ENCODE data around the gene L3MBTL1.

DNA sequence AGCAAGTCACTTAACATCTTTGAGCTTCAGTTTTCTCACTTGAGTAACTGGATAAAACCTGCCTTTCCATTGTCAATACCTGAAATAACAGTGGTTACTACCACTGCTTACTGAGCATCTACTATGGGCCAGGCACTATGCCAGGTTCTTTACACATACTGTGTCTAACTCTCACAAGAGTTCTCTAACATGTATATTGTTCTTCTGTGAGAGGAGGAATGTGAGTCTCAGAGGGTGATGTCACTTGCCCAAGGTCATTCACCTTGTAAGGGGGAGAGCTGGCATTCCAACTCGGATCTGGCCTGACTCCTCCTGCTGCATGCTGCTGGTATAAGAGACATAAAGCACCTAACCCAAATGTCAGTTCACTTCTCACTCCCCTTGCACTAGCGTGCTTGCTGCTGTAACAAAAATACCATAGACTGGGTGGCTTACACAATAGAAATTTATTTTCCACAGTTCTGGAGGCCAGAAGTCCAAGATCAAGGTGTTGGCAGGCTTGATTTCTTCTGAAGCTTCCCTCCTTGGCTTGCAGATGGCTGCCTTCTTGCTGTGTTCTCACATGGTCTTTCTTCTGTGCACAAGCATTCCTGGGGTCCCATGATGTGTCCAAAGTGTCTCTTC lies 29.4 kb downstream of the L3MBTL1 start:
- TF ChIP-seq, protein P1, sequence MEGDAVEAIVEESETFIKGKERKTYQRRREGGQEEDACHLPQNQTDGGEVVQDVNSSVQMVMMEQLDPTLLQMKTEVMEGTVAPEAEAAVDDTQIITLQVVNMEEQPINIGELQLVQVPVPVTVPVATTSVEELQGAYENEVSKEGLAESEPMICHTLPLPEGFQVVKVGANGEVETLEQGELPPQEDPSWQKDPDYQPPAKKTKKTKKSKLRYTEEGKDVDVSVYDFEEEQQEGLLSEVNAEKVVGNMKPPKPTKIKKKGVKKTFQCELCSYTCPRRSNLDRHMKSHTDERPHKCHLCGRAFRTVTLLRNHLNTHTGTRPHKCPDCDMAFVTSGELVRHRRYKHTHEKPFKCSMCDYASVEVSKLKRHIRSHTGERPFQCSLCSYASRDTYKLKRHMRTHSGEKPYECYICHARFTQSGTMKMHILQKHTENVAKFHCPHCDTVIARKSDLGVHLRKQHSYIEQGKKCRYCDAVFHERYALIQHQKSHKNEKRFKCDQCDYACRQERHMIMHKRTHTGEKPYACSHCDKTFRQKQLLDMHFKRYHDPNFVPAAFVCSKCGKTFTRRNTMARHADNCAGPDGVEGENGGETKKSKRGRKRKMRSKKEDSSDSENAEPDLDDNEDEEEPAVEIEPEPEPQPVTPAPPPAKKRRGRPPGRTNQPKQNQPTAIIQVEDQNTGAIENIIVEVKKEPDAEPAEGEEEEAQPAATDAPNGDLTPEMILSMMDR (IDR thresholded peaks at IDR 0.05), result no peak
- no peak for TF ChIP-seq POLR2A (IDR thresholded peaks at IDR 0.05)

Data from breast epithelium (tissue), 3 donors.